ENCODE data around the gene CYP2W1. TPM values are rescaled to one million over a fixed set of nuclear protein-coding genes. Genes with fewer than 3 reads are reported as not detected.

CYP2W1 gene
- total RNA-seq, 1 experiment from 2014 or later = not detected

DNA sequence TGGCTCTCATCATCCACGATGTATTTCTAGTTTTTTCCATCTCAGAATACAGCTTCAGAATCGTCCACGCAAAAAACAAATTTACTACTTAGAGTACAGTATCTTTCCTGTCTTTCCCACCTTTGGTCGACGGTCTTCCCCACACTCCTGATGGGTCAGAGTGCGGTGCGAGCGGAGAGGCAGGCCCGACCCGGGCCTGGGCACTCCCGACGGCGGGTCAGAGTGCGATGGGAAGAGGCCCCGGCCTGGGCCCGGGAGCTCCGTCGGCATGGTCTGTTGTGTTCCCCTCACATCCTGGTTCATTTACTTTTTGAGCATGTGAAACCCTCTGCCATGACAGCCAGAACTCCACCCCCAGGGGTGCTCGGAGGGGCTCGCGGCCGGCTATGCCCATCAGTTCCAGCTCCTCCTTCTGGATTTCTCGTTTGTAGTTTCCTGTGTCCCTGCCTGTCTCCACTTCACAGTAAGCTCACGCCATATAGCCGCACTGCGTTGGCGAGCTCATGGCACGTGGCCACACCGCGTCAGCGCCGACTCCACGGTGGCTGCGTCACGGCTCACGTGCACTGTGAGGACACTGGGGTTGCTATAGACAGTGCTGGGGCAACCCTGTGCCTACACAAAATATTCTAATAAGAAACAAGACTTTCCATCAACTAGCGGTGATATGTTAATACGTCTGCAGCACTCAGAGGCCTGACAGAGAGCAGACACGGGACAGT lies 15.5 kb upstream of the CYP2W1 start:
- no peaks in the 10 kb centered on the region for H3K27me3 Mint-ChIP-seq (ENCODE audit: insufficient read depth, unreplicated experiment)
- no peak overlapping the region for H3K27ac Mint-ChIP-seq (ENCODE audit: low read depth, unreplicated experiment)
- CTCF ChIA-PET = interaction anchor here (0.5 to 1.2 kb wide), 2 partner anchors 16 to 26 kb away, joined by 3 to 7 read pairs; no protein-coding TSS in a partner anchor
- DNase-seq (ENCODE audit: unreplicated experiment) = no peak
- H3K36me3 Mint-ChIP-seq (ENCODE audit: insufficient read depth, unreplicated experiment) = peaks cover 67% of the 10 kb centered on the region
- H3K4me1 Mint-ChIP-seq (ENCODE audit: insufficient read depth, unreplicated experiment) = no peaks in the 10 kb centered on the region
- intact Hi-C loops (cut with micrococcal nuclease) = no loop called here
- POLR2A ChIA-PET = interaction anchor here (0.7 to 1.1 kb wide), 2 partner anchors 7 to 10 kb away, joined by 3 read pairs; no protein-coding TSS in a partner anchor
- H3K9me3 Mint-ChIP-seq (ENCODE audit: unreplicated experiment) = no peaks in the 10 kb centered on the region
- no peak overlapping the region for H3K4me3 Mint-ChIP-seq (ENCODE audit: unreplicated experiment)
- no TSS peak for BruUV-seq (replicated peaks)
- TF ChIP-seq, protein P1, sequence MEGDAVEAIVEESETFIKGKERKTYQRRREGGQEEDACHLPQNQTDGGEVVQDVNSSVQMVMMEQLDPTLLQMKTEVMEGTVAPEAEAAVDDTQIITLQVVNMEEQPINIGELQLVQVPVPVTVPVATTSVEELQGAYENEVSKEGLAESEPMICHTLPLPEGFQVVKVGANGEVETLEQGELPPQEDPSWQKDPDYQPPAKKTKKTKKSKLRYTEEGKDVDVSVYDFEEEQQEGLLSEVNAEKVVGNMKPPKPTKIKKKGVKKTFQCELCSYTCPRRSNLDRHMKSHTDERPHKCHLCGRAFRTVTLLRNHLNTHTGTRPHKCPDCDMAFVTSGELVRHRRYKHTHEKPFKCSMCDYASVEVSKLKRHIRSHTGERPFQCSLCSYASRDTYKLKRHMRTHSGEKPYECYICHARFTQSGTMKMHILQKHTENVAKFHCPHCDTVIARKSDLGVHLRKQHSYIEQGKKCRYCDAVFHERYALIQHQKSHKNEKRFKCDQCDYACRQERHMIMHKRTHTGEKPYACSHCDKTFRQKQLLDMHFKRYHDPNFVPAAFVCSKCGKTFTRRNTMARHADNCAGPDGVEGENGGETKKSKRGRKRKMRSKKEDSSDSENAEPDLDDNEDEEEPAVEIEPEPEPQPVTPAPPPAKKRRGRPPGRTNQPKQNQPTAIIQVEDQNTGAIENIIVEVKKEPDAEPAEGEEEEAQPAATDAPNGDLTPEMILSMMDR (IDR thresholded peaks at IDR 0.05; ENCODE audit: unreplicated experiment) = no peak

DNA sequence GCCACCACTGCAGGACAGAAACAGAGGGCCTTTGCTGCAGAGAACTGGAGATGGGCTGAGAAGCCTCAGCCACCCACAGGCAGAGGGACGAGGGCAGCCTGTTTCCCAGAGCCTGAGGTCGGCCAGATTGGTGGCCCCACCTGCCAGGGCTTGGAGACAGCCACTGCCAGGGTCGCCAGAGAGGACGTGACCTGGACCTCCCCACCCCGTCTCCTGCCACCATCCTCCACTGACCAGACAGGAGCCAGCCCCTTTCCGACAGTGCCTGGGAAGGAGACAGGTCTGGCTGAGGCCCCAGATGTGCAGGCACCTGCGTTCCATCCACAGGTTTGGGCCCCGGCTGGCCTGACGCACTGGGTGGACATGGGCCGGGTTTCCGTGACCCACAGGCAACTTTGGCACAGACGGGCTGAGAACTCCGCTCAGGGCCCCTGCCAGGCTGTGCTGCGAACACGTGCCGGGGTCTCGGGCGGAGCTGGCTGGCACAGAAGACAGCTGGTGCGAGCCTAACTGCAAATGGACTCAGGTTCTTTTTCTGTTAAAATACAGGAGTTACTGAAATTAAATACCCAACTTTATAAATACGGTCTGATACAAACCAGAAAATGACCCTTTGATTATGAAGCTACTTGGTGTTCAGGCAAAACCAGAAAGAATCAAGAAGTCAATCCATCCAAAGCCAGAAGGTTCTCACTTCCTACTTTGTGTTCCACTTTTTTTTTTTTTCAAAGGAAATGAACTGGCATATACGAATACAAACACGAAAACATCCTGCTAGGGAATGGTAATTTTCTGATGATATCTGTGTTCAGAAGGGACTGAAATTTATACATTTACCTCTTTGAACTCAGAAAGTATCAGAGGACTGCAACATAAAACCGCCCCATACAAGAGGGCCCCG lies 14.5 kb upstream of the CYP2W1 start:
- no peaks in the 10 kb centered on the region for H3K4me1 Mint-ChIP-seq (ENCODE audit: insufficient read depth, unreplicated experiment)
- intact Hi-C loops (cut with micrococcal nuclease) = no loop called here
- no peak for DNase-seq (ENCODE audit: unreplicated experiment)
- no peak overlapping the region for H3K27ac Mint-ChIP-seq (ENCODE audit: low read depth, unreplicated experiment)
- H3K9me3 Mint-ChIP-seq (ENCODE audit: unreplicated experiment) = no peaks in the 10 kb centered on the region
- peaks cover 76% of the 10 kb centered on the region for H3K36me3 Mint-ChIP-seq (ENCODE audit: insufficient read depth, unreplicated experiment)
- BruUV-seq (replicated peaks) = no TSS peak
- no peak overlapping the region for H3K4me3 Mint-ChIP-seq (ENCODE audit: unreplicated experiment)
- TF ChIP-seq, protein P1 (IDR thresholded peaks at IDR 0.05; ENCODE audit: unreplicated experiment) = no peak
- ChIA-PET POLR2A (interaction anchor here (0.8 kb wide), 1 partner anchor 23 kb away, joined by 3 read pairs; no protein-coding TSS in a partner anchor), CTCF (no interaction called here)
- no peaks in the 10 kb centered on the region for H3K27me3 Mint-ChIP-seq (ENCODE audit: insufficient read depth, unreplicated experiment)

DNA sequence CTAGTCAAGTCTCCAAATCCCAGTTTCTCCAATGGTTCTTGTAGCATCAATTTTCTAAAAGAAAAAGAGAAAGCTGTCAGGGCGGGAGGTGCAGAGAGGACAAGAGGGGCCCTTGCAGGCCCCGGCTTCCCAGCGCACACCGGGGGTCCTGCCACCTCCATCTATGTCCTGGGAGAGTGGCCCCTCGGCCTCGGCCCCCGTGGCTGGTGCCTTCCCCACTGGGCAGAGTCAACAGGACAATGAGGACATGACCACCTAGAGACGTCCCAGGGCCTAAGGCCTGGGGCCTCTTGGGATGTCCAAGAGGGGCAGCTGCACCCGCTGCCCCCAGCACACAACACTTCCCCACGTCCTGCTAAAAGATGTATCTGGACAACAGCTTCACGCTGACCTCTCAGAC lies 13.6 kb upstream of the CYP2W1 start:
- no peak overlapping the region for H3K4me3 Mint-ChIP-seq (ENCODE audit: unreplicated experiment)
- intact Hi-C loops (cut with micrococcal nuclease) = no loop called here
- no peak for DNase-seq (ENCODE audit: unreplicated experiment)
- BruUV-seq (replicated peaks) = no TSS peak
- ChIA-PET CTCF (no interaction called here), POLR2A (no interaction called here)
- no peak overlapping the region for H3K27ac Mint-ChIP-seq (ENCODE audit: low read depth, unreplicated experiment)
- no peaks in the 10 kb centered on the region for H3K4me1 Mint-ChIP-seq (ENCODE audit: insufficient read depth, unreplicated experiment)
- no peaks in the 10 kb centered on the region for H3K9me3 Mint-ChIP-seq (ENCODE audit: unreplicated experiment)
- H3K27me3 Mint-ChIP-seq (ENCODE audit: insufficient read depth, unreplicated experiment) = no peaks in the 10 kb centered on the region
- TF ChIP-seq, protein P1 (IDR thresholded peaks at IDR 0.05; ENCODE audit: unreplicated experiment) = no peak
- peaks cover 70% of the 10 kb centered on the region for H3K36me3 Mint-ChIP-seq (ENCODE audit: insufficient read depth, unreplicated experiment)

DNA sequence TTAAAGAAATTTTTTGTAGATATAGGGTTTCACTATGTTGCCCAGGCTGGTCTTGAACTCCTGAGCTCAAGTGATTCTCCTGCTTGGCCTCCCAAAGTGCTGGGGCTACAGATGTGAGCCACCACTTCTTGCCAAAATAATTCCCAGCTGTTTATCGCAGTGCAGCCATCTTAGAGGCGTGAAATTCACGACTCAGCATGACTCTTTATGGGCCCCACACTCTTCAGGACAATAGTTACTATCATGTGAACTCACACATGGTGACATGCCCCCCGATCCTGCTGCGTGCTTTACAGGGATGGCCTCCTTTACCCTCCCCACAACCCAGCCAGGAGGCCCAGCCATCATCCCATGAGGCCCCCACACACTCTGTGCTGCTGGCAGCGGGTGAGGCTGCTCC lies 12.2 kb upstream of the CYP2W1 start:
- peaks cover 65% of the 10 kb centered on the region for H3K36me3 Mint-ChIP-seq (ENCODE audit: insufficient read depth, unreplicated experiment)
- H3K9me3 Mint-ChIP-seq (ENCODE audit: unreplicated experiment) = no peaks in the 10 kb centered on the region
- intact Hi-C loops (cut with micrococcal nuclease) = no loop called here
- ChIA-PET CTCF (no interaction called here), POLR2A (no interaction called here)
- no peak overlapping the region for H3K4me3 Mint-ChIP-seq (ENCODE audit: unreplicated experiment)
- TF ChIP-seq, protein P1 (IDR thresholded peaks at IDR 0.05; ENCODE audit: unreplicated experiment) = no peak
- no peaks in the 10 kb centered on the region for H3K4me1 Mint-ChIP-seq (ENCODE audit: insufficient read depth, unreplicated experiment)
- no TSS peak for BruUV-seq (replicated peaks)
- no peak for DNase-seq (ENCODE audit: unreplicated experiment)
- H3K27me3 Mint-ChIP-seq (ENCODE audit: insufficient read depth, unreplicated experiment) = no peaks in the 10 kb centered on the region
- no peak overlapping the region for H3K27ac Mint-ChIP-seq (ENCODE audit: low read depth, unreplicated experiment)
